Panc1 (cell line): ENCODE results near the gene GPS2. TPM values are rescaled to one million over a fixed set of nuclear protein-coding genes. Genes with fewer than 3 reads are reported as not detected.

Experiments used
- ATAC-seq: fragments of 200-7000 bp; cut with Tn5 transposase; 2 replicates; pipeline ENCODE4 v1.9.1; 2020; ENCODE audit warnings: mild to moderate bottlenecking, moderate library complexity
- BruUV-seq: library from RNA; stranded (reverse); fragments of 400-500 nt; replicated peaks from 2 replicates; lab custom pipeline; 2021; lab: Mats Ljungman, UMichigan
- CTCF ChIA-PET: fragments of 300-600 bp; sonication (Branson Sonifier 250); formaldehyde crosslinking; loops from one replicate; lab custom pipeline; 2022; ENCODE audit warnings: antibody characterized with exemption; lab: Charles Lee
- POLR2A ChIA-PET: fragments of 300-600 bp; sonication (Branson Sonifier 250); formaldehyde crosslinking; loops from one replicate; lab custom pipeline; 2022; ENCODE audit warnings: antibody characterized with exemption; lab: Charles Lee
- DNase-seq: peaks from one replicate; pipeline ENCODE4 v3.0.0-alpha.2; 2010; ENCODE audit warnings: low read depth, low spot score
- H3K27ac ChIP-seq: 2 replicates; pipeline ENCODE4 v1.5.1; 2011; ENCODE audit warnings: mild to moderate bottlenecking, low read length, inconsistent platforms
- H3K27me3 ChIP-seq: fragments of 200-500 bp; sonication (Bioruptor generic); 2 replicates; pipeline ENCODE4 v1.6.0; 2014; ENCODE audit warnings: low read length, inconsistent platforms; ENCODE audit not compliant: control insufficient read depth, insufficient read depth
- H3K36me3 ChIP-seq: fragments of 200-500 bp; sonication (Bioruptor generic); 2 replicates; pipeline ENCODE4 v1.5.1; 2014; ENCODE audit warnings: inconsistent platforms, mild to moderate bottlenecking, low read length, moderate library complexity; ENCODE audit not compliant: control insufficient read depth, insufficient read depth
- H3K4me1 ChIP-seq: 2 replicates; pipeline ENCODE4 v1.5.1; 2011; ENCODE audit warnings: inconsistent platforms, mild to moderate bottlenecking, low read length, moderate library complexity; ENCODE audit not compliant: control insufficient read depth, insufficient read depth
- H3K4me3 ChIP-seq, 2 experiments: 2 replicates each; pipeline ENCODE4 v1.5.1; 2011 to 2012; ENCODE audit warnings: low read depth in 2 of 2, low read length in 2 of 2, mild to moderate bottlenecking in 2 of 2, inconsistent platforms in 1 of 2, moderate library complexity in 1 of 2
- H3K9me3 ChIP-seq: fragments of 200-500 bp; sonication (Bioruptor generic); 2 replicates; pipeline ENCODE4 v1.5.1; 2014; ENCODE audit warnings: low read depth, mild to moderate bottlenecking, inconsistent platforms, low read length, moderate library complexity; ENCODE audit not compliant: control insufficient read depth, insufficient read depth
- CTCF ChIP-seq: fragments of 450-650 bp; IDR thresholded peaks from 2 replicates; pipeline ENCODE4 v1.5.1; 2017; ENCODE audit warnings: mild to moderate bottlenecking
- POLR2AphosphoS5 ChIP-seq: IDR thresholded peaks from 2 replicates; pipeline ENCODE4 v1.6.1; 2012; ENCODE audit warnings: mild to moderate bottlenecking, low read depth, low read length, moderate library complexity
- SIN3A ChIP-seq: IDR thresholded peaks from 2 replicates; pipeline ENCODE4 v1.6.1; 2012; ENCODE audit warnings: low read depth, mild to moderate bottlenecking, low read length, moderate library complexity, borderline replicate concordance; ENCODE audit not compliant: insufficient read depth
- TCF7L2 ChIP-seq: IDR thresholded peaks from 2 replicates; pipeline ENCODE4 v1.6.1; 2011; ENCODE audit warnings: mild to moderate bottlenecking, low read depth, low read length, inconsistent platforms
- in situ Hi-C: cut with HindIII; loops from 2 replicates; pipeline ENCODE4 v1.10.0; 2016; ENCODE audit warnings: low sequenced_read_pairs, low pct_unique_long_range_greater_than_20kb
- intact Hi-C: fragments of 100-400 bp; cut with micrococcal nuclease; formaldehyde crosslinking; loops from one replicate; pipeline ENCODE4 v1.10.0; 2022; ENCODE audit not compliant: unreplicated experiment
- total RNA-seq: library from RNA; stranded (reverse); gene quantifications from one replicate; pipeline ENCODE4 v1.2.1, GENCODE V29; 2021; ENCODE audit not compliant: unreplicated experiment
- TF ChIP-seq, protein P1 (sequence below), 2 experiments: IDR thresholded peaks; 2 replicates each; pipeline ENCODE4 v1.6.1; 2011 to 2012; ENCODE audit warnings: low read depth in 2 of 2, control low read depth in 1 of 2, low read length in 1 of 2, mild to moderate bottlenecking in 1 of 2, moderate library complexity in 1 of 2; ENCODE audit not compliant: insufficient read depth in 1 of 2

Gene GPS2
- total RNA-seq, 1 experiment from 2014 or later, result 96.6 TPM

GRCh38 chr17:7346761-7347614 is 31.8 kb upstream of the GPS2 start:
- no peak overlapping the region for H3K4me3 ChIP-seq
- H3K4me1 ChIP-seq, result peaks cover 3% of the 10 kb centered on the region; the same call in 1 of the 2 replicates
- H3K27ac ChIP-seq, result no peak overlapping the region
- no peak for DNase-seq
- H3K36me3 ChIP-seq, result no peaks in the 10 kb centered on the region
- intact Hi-C loops (no loop called here), in situ Hi-C loops (no loop called here)
- H3K27me3 ChIP-seq, result no peaks in the 10 kb centered on the region
- BruUV-seq, result no TSS peak
- no peak for ATAC-seq
- no peak for TF ChIP-seq TCF7L2
- TF ChIP-seq SIN3A, result no peak
- TF ChIP-seq POLR2AphosphoS5, result no peak
- no peak for TF ChIP-seq CTCF
- TF ChIP-seq, protein P1, sequence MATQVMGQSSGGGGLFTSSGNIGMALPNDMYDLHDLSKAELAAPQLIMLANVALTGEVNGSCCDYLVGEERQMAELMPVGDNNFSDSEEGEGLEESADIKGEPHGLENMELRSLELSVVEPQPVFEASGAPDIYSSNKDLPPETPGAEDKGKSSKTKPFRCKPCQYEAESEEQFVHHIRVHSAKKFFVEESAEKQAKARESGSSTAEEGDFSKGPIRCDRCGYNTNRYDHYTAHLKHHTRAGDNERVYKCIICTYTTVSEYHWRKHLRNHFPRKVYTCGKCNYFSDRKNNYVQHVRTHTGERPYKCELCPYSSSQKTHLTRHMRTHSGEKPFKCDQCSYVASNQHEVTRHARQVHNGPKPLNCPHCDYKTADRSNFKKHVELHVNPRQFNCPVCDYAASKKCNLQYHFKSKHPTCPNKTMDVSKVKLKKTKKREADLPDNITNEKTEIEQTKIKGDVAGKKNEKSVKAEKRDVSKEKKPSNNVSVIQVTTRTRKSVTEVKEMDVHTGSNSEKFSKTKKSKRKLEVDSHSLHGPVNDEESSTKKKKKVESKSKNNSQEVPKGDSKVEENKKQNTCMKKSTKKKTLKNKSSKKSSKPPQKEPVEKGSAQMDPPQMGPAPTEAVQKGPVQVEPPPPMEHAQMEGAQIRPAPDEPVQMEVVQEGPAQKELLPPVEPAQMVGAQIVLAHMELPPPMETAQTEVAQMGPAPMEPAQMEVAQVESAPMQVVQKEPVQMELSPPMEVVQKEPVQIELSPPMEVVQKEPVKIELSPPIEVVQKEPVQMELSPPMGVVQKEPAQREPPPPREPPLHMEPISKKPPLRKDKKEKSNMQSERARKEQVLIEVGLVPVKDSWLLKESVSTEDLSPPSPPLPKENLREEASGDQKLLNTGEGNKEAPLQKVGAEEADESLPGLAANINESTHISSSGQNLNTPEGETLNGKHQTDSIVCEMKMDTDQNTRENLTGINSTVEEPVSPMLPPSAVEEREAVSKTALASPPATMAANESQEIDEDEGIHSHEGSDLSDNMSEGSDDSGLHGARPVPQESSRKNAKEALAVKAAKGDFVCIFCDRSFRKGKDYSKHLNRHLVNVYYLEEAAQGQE (IDR thresholded peaks at IDR 0.05; ENCODE audit: insufficient read depth in 1 of 2, low read depth in 2 of 2, low read length in 1 of 2), result no peak
- ChIA-PET POLR2A (no interaction called here), CTCF (interaction anchor here (0.5 kb wide), 1 partner anchor 94 kb away, joined by 4 read pairs; no protein-coding TSS in a partner anchor)
- H3K9me3 ChIP-seq, result no peaks in the 10 kb centered on the region

- Histone ChIP-seq H3K36me3 (no peaks in the 10 kb centered on the region), H3K27ac (no peak overlapping the region), H3K4me3 (no peak overlapping the region), H3K4me1 (no peaks in the 10 kb centered on the region), H3K27me3 (no peaks in the 10 kb centered on the region), H3K9me3 (no peaks in the 10 kb centered on the region)
- no peak for TF ChIP-seq POLR2AphosphoS5
- intact Hi-C loops, result no loop called here
- ATAC-seq, result no peak
- CTCF ChIA-PET, result interaction anchor here (0.7 kb wide), 1 partner anchor 24 kb away, joined by 5 read pairs; no protein-coding TSS in a partner anchor
- DNase-seq, result no peak
- no TSS peak for BruUV-seq
- POLR2A ChIA-PET, result no interaction called here
- in situ Hi-C loops, result no loop called here
Measured at GRCh38 chr17:7343250-7343649, 28.1 kb upstream of the GPS2 start.

DNA sequence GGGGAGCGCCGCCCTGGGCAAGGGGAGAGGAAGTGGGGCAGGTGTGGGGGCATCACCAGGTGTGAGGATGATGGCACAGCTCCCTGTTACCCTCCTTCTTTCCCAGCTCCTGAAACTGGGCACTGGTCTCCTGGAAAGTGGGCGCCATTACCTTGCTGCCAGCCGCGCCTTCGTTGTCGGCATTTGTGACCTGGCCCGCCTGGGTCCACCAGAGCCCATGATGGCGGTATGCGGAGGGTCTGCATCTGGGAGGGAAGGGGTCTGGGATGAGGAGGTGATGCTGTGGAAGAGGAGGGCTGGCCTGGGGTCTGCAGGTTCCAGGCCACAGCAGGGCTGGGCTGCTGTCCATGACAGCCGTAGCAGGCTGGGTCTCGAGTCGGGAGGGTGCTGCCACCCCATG is 26.7 kb upstream of the GPS2 start:
- ATAC-seq, result no peak
- POLR2A ChIA-PET, result interaction anchor here (0.5 kb wide), 1 partner anchor 310 kb away, joined by 3 read pairs; no protein-coding TSS in a partner anchor
- Histone ChIP-seq H3K36me3 (no peaks in the 10 kb centered on the region), H3K27me3 (no peaks in the 10 kb centered on the region), H3K27ac (no peak overlapping the region), H3K4me1 (no peaks in the 10 kb centered on the region), H3K9me3 (no peaks in the 10 kb centered on the region), H3K4me3 (no peak overlapping the region)
- DNase-seq, result no peak
- in situ Hi-C loops (no loop called here), intact Hi-C loops (no loop called here)
- CTCF ChIA-PET, result no interaction called here
- no TSS peak for BruUV-seq
- TF ChIP-seq TCF7L2 (no peak), CTCF (no peak), POLR2AphosphoS5 (no peak), SIN3A (no peak)
- TF ChIP-seq, protein P1 (IDR thresholded peaks at IDR 0.05; ENCODE audit: insufficient read depth in 1 of 2, low read depth in 2 of 2, low read length in 1 of 2), result no peak
